ENCODE data around the gene EIF3L.
A peak's percentile ranks its signal among the peaks of the same experiment; 100 is the strongest.

Gene EIF3L

DNA sequence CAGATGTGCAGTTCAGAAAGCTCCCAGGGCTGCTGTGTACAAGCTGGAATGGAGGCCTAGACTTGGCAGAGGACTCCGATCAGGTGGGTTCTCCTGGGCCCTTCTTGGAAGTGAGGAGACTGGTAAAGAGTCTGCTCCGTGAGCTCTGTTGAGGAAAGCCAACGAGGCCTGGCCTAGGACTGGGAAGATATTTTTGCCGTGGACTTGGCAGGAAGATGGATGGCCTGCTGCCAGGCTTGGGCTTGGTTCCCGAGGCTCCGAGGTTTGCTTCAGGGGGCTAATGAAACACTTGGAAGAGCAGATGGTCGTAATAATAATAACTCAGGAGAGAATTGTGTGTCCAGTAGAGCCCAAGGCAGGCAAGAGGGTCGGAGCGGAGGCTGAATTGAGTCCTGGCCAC lies 22.2 kb upstream of the EIF3L start:
- Mint-ChIP-seq H3K4me1 (ENCODE audit: low read depth) (peaks cover 2% of the 10 kb centered on the region), H3K36me3 (ENCODE audit: low read depth) (peaks cover 6% of the 10 kb centered on the region), H3K4me3 (no peak overlapping the region), H3K27ac (no peak overlapping the region), H3K27me3 (ENCODE audit: low read depth) (peaks cover 8% of the 10 kb centered on the region), H3K9me3 (no peaks in the 10 kb centered on the region)

- Mint-ChIP-seq H3K9me3 (no peaks in the 10 kb centered on the region), H3K4me3 (no peak overlapping the region), H3K27ac (no peak overlapping the region), H3K36me3 (ENCODE audit: low read depth) (peaks cover 9% of the 10 kb centered on the region), H3K27me3 (ENCODE audit: low read depth) (no peaks in the 10 kb centered on the region), H3K4me1 (ENCODE audit: low read depth) (no peaks in the 10 kb centered on the region)
These were observed 19.0 kb upstream of the EIF3L start for GRCh38 chr22:37830093-37830842.

- no peaks in the 10 kb centered on the region for H3K27me3 Mint-ChIP-seq (ENCODE audit: low read depth)
- no peak overlapping the region for H3K27ac Mint-ChIP-seq
- peaks cover 9% of the 10 kb centered on the region for H3K36me3 Mint-ChIP-seq (ENCODE audit: low read depth)
- H3K9me3 Mint-ChIP-seq = no peaks in the 10 kb centered on the region
- H3K4me1 Mint-ChIP-seq (ENCODE audit: low read depth) = no peaks in the 10 kb centered on the region
- H3K4me3 Mint-ChIP-seq = no peak overlapping the region
These were observed 17.7 kb upstream of the EIF3L start for GRCh38 chr22:37831472-37831871.

- Mint-ChIP-seq H3K9me3 (no peaks in the 10 kb centered on the region), H3K4me3 (no peak overlapping the region), H3K4me1 (ENCODE audit: low read depth) (no peaks in the 10 kb centered on the region), H3K36me3 (ENCODE audit: low read depth) (peaks cover 9% of the 10 kb centered on the region), H3K27ac (no peak overlapping the region), H3K27me3 (ENCODE audit: low read depth) (no peaks in the 10 kb centered on the region)
These were observed 17.0 kb upstream of the EIF3L start for GRCh38 chr22:37832022-37832857.

DNA sequence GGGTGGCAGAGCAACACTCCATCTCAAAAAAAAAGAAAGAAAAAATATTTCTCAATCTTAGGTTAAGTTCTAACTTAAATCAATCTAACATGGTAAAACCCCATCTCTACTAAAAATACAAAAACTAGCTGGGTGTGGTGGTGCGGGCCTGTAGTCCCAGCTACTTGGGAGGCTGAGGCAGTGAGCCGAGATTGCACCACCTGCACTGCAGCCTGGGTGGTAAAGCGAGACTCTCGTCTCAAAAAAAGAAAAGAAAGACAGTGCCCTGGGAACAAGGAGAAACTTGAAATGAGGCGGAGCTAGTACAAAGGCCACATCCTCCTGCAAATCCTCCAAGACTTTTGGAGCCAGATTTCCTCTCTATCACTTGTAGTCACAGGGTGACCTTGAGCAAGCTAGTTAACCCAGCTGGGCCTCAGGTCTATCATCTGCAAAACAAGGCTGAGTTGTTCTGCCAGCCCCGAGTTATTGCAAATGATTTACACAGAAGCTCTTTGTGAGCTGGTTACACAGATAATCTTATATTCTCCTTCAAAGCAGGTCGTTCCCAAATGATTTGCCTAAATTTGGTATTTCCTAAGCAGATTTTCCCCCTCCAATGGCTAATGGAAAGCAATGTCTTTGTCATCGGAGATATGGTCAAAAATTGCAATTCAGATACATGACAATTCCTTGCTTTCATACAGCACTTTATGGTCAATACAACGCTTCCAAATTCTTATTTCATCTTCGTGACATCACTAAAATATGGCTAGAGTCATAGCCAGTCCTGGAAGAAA lies 7.0 kb upstream of the EIF3L start:
- Mint-ChIP-seq H3K4me1 (ENCODE audit: low read depth) (peaks cover 10% of the 10 kb centered on the region), H3K36me3 (ENCODE audit: low read depth) (peaks cover 6% of the 10 kb centered on the region), H3K9me3 (no peaks in the 10 kb centered on the region), H3K4me3 (peak overlapping the region; percentile 70), H3K27ac (peak overlapping the region; percentile 68), H3K27me3 (ENCODE audit: low read depth) (no peaks in the 10 kb centered on the region)

GRCh38 chr22:37843741-37844089 lies 5.5 kb upstream of the EIF3L start:
- Mint-ChIP-seq H3K4me3 (peak overlapping the region; percentile 86), H3K27me3 (ENCODE audit: low read depth) (no peaks in the 10 kb centered on the region), H3K4me1 (ENCODE audit: low read depth) (peaks cover 21% of the 10 kb centered on the region), H3K9me3 (no peaks in the 10 kb centered on the region), H3K27ac (peak overlapping the region; percentile 88), H3K36me3 (ENCODE audit: low read depth) (peaks cover 5% of the 10 kb centered on the region)

GRCh38 chr22:37844904-37845329 lies 4.3 kb upstream of the EIF3L start:
- Mint-ChIP-seq H3K4me1 (ENCODE audit: low read depth) (peaks cover 24% of the 10 kb centered on the region), H3K9me3 (no peaks in the 10 kb centered on the region), H3K27me3 (ENCODE audit: low read depth) (no peaks in the 10 kb centered on the region), H3K27ac (peak overlapping the region; percentile 77), H3K4me3 (peak overlapping the region; percentile 79), H3K36me3 (ENCODE audit: low read depth) (peaks cover 9% of the 10 kb centered on the region)

DNA sequence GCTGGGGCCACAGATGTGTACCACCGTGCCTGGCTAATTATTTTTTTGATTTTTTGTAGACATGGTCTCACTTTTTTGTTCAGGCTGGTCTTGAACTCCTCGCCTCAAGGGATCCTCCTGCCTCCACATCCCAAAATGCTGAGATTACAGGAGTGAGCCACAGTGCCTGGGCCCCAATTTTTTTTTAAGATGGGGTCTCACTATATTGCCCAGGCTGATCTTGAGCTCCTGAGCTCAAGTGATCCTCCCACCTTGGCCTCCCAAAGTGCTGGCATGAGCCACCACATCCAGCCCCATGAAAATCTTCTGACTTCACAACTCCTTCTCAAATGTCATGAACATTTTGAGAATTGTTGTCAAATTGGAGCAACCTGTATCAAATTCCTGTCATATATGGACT lies 2.8 kb upstream of the EIF3L start:
- Mint-ChIP-seq H3K36me3 (ENCODE audit: low read depth) (peaks cover 17% of the 10 kb centered on the region), H3K27me3 (ENCODE audit: low read depth) (no peaks in the 10 kb centered on the region), H3K4me3 (peak overlapping the region; percentile 25), H3K27ac (no peak overlapping the region), H3K4me1 (ENCODE audit: low read depth) (peaks cover 35% of the 10 kb centered on the region), H3K9me3 (no peaks in the 10 kb centered on the region)

DNA sequence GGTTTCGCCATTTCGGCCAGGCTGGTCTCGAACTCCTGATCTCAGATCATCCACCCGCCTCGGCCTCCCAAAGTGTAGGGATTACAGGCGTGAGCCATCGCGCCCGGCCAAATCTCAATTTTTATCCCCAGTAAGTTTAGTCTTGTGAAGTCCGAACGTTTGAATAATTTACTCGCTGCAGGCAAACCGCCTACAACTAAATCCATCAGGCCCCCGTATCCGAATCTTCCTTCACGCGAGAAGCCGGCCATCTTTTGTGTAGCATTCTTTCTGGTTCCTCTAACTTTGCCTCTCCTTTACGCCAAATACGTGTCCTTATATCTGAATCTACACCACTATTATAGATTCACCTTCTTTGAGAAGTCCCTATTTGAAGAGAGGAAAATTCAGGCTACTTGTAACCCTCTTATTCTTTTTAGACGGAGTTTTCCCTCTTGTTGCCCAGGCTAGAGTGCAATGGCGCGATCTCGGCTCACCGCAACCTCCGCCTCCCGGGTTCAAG lies 581 bp upstream of the EIF3L start:
- H3K4me1 Mint-ChIP-seq (ENCODE audit: low read depth) = peaks cover 31% of the 10 kb centered on the region
- H3K36me3 Mint-ChIP-seq (ENCODE audit: low read depth) = peaks cover 26% of the 10 kb centered on the region
- H3K4me3 Mint-ChIP-seq = peak overlapping the region; percentile 87
- peak overlapping the region; percentile 98 for H3K27ac Mint-ChIP-seq
- H3K27me3 Mint-ChIP-seq (ENCODE audit: low read depth) = no peaks in the 10 kb centered on the region
- H3K9me3 Mint-ChIP-seq = no peaks in the 10 kb centered on the region

DNA sequence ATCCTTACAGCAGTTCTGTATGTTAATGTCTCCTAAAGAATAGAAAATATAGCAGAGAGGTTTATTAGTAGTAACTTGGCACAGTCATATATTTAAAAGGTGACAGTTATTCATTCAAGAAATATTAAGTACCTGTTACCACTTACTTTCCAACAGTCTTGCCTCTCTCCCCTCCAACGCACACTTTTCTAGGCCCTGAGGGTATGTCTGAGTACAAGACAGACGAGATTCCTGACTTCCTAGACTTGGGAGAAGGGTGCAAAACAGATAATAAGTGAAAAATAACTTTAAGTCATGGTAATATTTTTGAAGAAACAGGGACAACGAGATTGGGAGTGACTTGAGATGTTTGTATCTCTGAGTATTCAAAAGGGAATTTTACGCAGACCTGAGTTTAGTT lies 1.6 kb downstream of the EIF3L start:
- Mint-ChIP-seq H3K27me3 (ENCODE audit: low read depth) (no peaks in the 10 kb centered on the region), H3K4me1 (ENCODE audit: low read depth) (peaks cover 37% of the 10 kb centered on the region), H3K4me3 (peak overlapping the region; percentile 22), H3K27ac (peak overlapping the region; percentile 9), H3K9me3 (no peaks in the 10 kb centered on the region), H3K36me3 (ENCODE audit: low read depth) (peaks cover 36% of the 10 kb centered on the region)

- Mint-ChIP-seq H3K4me1 (ENCODE audit: low read depth) (peaks cover 35% of the 10 kb centered on the region), H3K9me3 (no peaks in the 10 kb centered on the region), H3K4me3 (no peak overlapping the region), H3K36me3 (ENCODE audit: low read depth) (peaks cover 40% of the 10 kb centered on the region), H3K27me3 (ENCODE audit: low read depth) (no peaks in the 10 kb centered on the region), H3K27ac (no peak overlapping the region)
These were observed 3.2 kb downstream of the EIF3L start for GRCh38 chr22:37852418-37852817.

DNA sequence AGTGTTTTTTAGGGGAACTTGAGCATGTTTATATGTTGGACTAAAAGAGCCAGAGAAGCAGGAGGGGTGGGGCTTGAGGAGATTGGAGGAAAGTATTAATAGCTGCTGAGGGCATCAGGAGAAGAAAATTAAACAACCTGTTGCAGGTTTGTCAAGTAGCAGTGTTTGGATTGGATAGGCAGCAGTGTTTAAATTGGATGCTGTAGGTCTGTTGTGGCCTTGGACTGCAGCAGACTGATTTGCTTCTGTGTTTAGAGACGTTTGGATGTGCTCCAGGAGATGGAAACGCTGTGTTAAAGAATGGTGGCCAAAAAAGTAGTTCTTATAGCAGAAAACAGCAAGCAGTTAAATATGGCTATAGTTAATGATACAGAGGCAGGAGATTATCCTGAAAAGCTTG lies 5.7 kb downstream of the EIF3L start:
- H3K4me1 Mint-ChIP-seq (ENCODE audit: low read depth) = peaks cover 23% of the 10 kb centered on the region
- no peak overlapping the region for H3K27ac Mint-ChIP-seq
- H3K36me3 Mint-ChIP-seq (ENCODE audit: low read depth) = peaks cover 39% of the 10 kb centered on the region

DNA sequence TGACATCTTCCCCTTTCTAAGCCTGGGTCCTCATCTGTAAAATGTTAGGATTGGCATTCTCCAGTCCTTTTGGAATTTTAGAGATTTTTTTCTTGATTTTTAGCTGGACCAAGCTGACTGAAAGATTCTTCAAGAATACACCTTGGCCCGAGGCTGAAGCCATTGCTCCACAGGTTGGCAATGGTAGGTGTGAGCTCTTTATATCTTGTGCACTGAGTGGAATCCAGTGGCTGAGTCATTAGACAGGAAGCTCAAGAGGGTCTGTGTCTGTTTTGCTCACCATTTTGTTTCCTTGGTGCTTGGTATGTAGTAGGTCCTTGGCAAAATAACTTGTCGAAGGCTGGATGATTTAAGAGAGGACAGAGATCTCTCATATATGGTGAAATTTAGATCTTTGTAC lies 6.2 kb downstream of the EIF3L start:
- H3K27me3 Mint-ChIP-seq (ENCODE audit: low read depth) = no peaks in the 10 kb centered on the region
- no peak overlapping the region for H3K4me3 Mint-ChIP-seq
- peaks cover 21% of the 10 kb centered on the region for H3K4me1 Mint-ChIP-seq (ENCODE audit: low read depth)
- H3K9me3 Mint-ChIP-seq = no peaks in the 10 kb centered on the region
- H3K27ac Mint-ChIP-seq = no peak overlapping the region
- H3K36me3 Mint-ChIP-seq (ENCODE audit: low read depth) = peaks cover 41% of the 10 kb centered on the region

More for the DNA sequence above, 5.7 kb downstream of the EIF3L start:
- H3K4me3 Mint-ChIP-seq = no peak overlapping the region
- no peaks in the 10 kb centered on the region for H3K9me3 Mint-ChIP-seq
- no peaks in the 10 kb centered on the region for H3K27me3 Mint-ChIP-seq (ENCODE audit: low read depth)

DNA sequence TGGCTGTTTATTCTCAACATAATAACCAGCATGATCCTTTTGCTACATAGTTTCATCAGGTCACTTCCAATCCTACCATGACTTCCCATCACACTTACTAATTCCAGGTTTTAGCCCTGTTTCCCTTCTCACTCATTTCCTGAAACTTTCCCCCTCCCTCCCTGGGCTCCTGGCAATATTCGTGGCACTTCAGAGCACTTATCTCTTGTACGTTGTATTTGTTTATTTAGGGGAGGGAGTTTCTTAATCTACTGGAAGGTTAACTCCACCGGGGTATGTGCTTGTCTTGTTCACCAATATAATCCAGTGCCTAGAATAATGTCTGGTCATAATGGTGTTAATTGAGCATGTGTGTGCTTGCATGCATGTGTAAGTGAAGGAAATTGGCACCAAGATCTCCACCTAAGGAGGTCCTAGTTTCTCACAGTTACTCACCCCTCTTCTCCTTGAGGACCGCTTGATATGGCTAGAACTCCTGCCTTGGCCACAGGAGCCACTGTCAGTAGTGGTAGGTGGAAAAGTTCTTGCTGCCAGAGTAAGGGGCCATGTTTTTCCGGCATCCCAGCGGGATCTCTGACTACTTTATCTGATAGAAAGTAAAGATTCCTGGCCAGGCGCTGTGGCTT lies 11.7 kb downstream of the EIF3L start:
- peaks cover 41% of the 10 kb centered on the region for H3K36me3 Mint-ChIP-seq (ENCODE audit: low read depth)
- H3K27ac Mint-ChIP-seq = no peak overlapping the region
- H3K9me3 Mint-ChIP-seq = no peaks in the 10 kb centered on the region
- no peak overlapping the region for H3K4me3 Mint-ChIP-seq
- H3K4me1 Mint-ChIP-seq (ENCODE audit: low read depth) = no peaks in the 10 kb centered on the region
- H3K27me3 Mint-ChIP-seq (ENCODE audit: low read depth) = no peaks in the 10 kb centered on the region
